Urothelium cell line (cell line): ENCODE data around the gene SSR3.

Experiments used
- DNase-seq: peaks from one replicate; pipeline ENCODE4 v3.0.0; 2011; ENCODE audit warnings: low spot score, mixed read lengths
- FAIRE-seq: peaks from 2 replicates; lab custom pipeline; 2011; peaks lifted over from hg19 to GRCh38; lab: Jason Lieb, UNC

Gene SSR3

DNA sequence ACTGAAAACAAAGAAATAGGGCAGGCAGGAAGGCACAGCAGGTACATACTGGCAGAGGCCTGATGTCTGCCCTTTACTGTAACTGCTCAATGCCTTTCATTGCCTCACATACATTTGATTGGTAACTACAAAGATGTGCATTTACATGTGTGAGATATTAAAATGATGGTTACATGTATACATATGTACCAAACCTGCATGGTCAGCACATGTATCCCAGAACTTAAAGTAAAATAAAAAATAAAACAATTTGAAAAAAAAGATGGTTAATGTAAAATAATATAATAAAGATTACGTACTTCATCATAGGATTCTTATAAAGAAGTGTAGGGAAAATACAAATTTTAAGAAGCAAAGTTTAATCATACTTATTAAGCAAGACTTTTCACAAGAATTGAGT lies 15.1 kb downstream of the SSR3 start:
- DNase-seq (no peak), FAIRE-seq (no peak)

DNA sequence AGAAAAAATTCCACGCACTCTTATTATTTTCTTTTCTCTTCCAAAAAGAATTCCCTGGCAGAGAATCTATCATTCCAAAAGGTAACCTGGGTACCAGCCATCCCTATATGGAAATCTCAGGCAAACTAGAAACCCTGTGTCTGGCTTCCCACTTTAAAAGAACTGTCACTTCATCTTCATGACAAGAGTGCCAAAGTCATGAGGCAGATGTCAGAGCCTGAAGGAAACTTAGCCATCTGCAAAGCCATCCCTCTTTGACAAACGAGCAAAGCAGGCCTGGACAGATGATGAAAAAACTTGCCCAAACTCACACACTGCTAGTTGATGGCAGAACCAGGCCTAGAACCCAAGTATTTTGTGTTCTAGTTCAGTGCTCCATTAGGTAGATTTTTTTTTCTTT lies 15.9 kb downstream of the SSR3 start:
- no peak for FAIRE-seq
- DNase-seq, result no peak

DNA sequence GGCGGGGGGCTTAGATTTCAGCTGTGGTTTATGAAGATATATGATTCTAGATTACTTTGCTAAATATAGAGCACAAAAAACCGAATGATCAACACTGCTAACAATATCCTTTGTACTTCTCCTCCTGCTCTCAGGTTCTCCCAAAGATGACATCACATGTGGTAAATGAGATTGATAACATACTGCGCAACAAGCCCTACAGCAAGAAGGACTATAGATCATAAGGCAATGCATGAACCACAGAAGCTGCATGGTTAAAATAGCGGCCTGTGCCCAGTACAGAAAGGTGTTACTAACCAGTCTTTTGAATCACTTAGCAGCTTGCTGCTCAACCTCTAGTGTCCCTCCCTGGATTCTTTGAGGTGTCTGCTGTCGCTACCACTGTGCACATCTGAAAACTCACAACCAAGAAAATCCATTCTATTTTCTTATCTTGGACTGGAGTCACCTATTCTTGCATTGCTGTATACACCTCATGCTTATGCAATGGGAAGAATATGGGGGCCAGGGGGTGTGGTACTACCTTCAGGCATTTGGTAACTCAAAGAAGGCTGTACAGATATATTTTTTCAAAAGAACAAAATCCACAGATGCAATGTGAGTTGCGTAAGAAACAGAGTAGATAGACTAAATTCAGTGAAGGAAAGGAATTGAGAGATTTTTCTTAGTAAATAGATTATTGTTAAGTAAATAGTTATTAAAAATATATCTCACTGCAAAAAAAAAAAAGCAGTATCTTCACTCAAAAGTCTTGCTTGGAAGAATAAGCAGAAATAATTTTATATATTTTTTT lies 18.2 kb downstream of the SSR3 start:
- DNase-seq, result no peak
- FAIRE-seq, result no peak

DNA sequence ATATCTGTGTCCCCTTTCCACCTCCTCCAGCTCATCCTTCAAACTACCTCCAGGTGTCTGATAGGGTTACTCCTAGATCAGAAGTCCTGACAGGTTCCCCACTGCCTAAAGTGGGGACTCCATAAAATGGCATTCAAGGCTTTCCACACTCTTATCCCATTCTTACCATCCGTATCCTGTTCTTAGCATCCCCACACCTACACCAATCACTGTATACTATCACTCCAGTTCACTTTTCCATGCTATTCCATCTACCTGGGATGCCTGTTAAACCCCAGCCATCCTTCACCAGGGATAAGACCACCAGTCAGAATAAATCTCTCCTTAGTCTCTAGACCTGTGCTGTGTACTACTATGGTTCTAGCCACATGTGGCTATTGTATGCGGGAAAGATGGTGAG lies 19.1 kb downstream of the SSR3 start:
- FAIRE-seq, result no peak
- no peak for DNase-seq

DNA sequence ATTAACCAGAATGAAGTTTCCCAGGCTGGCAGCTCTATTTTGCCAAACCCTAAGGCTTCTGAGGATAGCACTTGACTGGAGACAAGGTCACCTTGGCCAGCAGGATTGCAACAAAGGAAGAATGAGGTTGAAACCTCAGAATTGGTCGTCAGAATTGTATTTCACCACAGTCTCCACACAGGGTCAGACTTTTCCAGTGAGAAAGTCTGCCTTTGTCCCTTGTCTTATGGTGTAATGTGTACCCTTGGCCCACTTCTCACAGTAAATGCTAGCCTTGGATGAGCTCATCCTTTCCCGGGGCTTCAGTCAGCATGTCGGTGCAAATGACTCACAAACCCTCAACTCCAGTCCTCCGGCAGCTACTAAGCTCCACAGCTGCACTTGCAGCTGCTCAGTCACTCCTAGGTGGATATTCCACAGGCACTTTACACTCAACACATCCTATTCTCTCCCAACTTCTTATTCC lies 19.7 kb downstream of the SSR3 start:
- no peak for FAIRE-seq
- peak; percentile 81 for DNase-seq

DNA sequence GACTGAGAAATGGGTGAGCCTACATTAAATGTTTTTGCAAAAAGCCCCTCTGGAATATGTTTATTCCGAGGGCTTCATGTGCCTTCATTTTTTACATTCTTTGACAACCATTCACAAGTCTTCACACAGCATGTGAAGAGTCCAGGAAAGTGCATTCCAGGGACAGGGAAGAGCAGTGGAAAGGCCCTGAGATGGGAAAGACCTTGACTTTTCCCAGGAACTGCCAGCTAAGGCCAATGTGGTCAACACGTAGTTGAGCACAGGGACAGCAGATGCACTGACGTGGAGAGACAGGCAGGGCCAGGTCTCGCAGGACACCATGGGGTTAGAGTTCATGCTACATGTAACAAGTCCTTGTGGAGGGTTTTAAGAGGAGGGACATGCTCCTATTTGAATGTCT lies 21.7 kb downstream of the SSR3 start:
- DNase-seq (no peak), FAIRE-seq (no peak)

DNA sequence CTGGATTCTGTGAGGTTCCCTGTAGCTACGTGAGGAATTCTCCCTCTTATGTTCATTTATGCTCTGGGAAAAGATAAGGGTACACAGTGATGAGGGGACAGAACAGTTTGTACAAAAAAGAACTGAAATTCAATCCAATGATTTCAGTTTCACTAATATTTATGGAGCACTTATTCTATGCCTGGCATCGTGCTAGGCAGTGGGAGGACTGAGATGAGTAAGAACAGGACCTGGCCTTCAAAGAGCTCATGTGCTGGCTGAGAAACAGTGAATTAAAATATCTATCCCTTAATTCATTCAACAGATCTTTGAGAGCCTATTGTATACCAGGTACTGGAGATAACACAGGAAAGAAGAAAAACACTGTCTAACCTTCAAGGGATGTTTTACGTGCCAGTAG lies 22.2 kb downstream of the SSR3 start:
- no peak for FAIRE-seq
- no peak for DNase-seq

DNA sequence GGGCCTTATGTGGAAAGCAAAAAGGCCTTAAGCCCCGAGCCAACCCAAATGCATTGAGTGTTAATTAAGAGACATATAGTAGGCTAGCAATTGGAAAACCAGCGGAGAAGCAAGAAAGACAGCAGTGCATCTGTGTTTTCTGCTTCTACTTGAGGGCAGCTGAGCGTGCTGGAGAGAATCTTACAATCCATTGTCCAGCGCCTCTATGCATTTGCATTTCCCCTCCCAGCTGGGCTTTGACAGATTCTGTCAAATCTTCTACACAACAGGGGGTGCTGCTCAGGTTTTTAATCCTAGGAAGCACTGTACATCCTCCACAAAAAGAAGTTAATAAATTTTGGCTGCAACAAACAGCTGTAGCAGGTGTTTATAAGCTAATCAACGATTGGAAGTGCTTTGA lies 23.9 kb downstream of the SSR3 start:
- DNase-seq (no peak), FAIRE-seq (no peak)

DNA sequence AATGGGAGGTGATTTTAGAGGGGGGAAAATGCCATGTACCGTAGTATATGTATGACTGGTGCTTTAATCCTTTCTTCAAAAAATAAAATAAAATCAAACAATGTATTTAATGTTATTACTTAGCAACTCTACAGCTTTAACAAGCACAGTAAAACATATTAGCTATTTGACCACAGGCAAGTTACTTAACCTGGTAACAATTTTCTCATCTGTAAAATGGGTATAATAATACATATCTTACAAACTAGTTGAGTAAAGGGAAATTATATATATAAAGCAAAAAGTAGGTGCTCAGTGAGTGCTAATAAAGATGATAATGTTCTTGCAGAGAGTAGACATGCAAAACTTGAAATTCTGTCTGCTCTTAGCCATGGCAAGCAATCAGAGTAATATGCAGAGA lies 27.9 kb downstream of the SSR3 start:
- FAIRE-seq, result no peak
- no peak for DNase-seq

DNA sequence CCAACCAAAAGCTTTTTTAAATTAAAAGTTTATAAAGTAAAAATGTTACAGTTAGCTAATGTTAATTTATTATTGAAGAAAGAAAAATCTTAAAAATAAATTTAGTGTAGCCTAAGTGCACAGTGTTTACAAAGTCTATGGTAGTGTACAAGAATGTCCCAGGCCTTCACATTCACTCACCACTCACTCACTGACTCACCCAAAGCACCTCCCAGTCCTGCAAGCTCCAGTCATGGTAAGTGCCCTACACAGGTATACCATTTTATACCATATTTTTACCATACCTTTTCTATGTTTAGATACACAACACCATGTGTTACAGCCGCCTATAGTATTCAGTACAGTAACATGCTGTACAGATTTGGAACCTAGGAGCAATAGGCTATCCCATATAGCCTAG lies 29.1 kb downstream of the SSR3 start:
- no peak for FAIRE-seq
- DNase-seq, result no peak

DNA sequence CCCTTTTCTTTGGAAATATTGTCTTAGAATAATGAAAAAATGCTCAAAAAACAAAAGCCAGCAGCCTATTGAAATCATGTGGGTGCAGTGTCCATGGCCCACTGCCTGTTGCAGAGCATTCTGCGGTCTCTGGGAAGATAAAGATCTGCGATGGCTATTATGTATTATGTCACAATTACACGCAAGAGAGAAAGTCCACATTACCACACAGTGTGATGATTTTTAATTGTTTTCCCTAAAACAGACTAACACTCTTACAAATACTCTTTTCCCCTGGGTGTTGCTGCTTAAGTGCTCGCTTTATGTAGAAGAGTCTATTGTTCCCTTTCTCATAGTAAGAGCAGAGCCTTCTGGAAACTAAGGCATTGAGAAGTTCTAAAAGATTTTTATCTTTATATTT lies 32.2 kb downstream of the SSR3 start:
- FAIRE-seq, result no peak
- DNase-seq, result no peak

DNA sequence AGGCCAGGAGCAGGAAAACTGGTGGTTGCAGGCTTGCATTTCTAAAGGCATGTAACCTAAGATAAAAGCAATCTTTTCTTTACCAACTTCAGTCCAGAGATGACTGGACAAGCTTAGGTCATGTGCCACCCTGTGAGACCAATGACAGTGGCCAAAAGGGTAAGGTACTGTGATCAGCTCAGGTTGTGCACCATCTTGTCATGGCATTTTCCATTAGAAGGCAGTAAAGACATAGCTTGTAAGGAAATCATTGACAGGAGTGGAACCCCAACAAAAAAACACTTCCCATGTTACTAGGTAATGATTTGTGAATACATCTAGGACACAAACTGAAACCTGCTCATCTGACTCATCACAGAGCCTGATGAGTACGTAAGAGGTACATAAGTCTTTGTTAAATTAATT lies 35.2 kb downstream of the SSR3 start:
- DNase-seq (no peak), FAIRE-seq (no peak)

DNA sequence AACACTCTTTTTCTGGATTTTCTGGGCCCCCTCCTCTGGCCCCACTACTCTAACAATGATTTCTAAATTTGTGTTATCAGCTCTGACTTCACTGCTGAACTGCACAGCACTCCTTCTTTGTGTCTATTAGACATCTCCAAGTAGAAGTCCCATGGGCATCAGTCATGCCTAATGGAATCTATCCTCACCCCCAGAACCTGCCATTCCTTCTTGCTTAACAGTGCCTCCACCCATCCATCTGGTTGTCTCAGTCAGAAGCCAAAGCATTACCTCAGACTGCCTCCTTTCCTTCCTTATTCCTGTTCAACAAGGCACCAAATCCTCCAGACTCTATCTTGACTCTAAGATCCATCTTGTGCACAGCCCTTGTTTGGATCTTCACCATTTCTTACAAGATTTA lies 36.2 kb downstream of the SSR3 start:
- DNase-seq (no peak), FAIRE-seq (no peak)

DNA sequence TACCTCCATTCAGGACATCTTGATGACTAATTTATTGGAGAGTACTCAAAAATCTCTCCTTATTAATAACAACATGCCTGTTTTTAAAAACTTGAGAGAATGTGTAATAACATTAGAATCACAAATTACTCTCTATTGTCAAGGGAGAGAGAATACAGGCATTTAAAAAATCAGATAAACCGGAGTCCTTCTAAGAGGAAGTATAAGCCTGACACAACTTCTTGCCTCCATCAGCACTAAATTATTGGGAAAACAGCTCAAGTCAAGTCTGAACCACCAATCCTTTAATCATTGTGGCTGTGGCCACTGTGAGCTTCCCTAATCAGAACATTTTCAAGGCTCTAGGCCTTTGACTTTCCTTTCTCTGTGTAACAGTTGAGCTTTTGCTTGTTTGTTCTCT lies 38.0 kb downstream of the SSR3 start:
- FAIRE-seq (no peak), DNase-seq (no peak)

DNA sequence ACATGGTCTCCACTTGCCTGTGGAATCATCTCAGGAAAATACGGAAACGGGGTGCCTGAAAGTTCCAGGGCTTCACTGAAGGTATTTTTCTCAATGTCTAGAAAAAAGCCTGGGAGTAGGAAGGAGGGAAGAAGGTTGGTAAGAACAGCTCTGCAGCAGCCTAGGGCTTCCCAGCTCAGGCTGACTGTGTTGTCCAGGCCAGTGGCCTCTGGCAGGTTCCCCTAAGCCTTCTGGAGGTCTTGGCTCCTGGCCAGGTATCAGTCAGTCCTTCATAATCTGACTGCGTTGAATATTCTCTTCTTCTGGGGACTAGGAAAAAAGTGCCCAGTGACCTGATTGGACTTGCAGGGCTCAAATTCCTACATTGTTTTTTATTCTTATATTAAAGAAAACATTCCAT lies 38.6 kb downstream of the SSR3 start:
- FAIRE-seq, result no peak
- DNase-seq, result no peak

DNA sequence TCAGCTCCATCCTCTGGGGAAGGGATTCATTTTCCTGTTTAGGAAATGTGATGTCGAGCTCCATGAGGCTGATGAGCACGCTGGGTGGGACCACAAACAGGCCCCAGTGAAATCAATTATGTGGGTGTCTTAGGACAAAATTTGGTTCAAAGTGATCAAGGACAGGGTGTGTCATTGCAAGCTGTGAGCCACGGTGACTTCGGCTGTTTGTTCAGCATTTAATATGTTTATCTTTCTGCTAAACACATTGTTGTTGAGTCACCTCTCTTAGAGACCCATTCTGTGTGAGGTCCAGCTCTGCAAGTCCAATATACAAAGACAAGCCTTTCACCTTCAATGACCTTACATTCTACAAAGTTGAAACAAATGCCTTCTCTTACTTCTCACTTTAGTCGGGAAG lies 41.3 kb downstream of the SSR3 start:
- DNase-seq (no peak), FAIRE-seq (no peak)

DNA sequence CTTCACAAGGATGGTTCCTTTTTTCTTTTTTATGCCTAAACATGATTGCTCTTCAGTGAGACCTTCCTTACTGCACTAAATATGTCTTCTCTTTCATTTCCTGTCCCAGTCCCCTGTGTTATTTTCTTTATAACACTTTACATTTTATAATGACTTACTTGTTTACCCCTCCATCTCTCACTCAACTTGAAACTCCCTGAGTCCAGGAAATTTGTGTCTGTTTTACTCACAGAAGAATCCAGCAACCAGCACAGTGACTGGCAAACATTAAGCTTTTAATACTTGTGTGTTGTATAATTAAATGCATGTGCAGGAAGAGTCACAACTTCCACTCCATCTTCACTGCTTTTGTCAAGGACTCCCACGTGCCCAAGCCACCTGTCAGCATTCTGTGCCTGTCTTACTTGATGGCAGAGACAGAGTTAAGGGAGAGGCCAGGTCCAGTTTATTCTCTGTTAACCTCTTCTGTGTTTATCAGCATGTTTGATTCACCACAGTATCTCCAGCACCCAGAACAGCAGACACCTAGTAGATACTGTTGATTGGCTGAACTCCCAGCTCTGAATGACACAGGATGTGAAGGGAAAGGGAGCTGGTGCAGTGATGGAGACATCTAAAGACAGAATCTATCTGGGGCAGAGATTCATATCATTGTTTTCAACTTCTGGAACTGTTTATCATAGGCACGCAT lies 42.8 kb downstream of the SSR3 start:
- no peak for FAIRE-seq
- DNase-seq, result no peak

DNA sequence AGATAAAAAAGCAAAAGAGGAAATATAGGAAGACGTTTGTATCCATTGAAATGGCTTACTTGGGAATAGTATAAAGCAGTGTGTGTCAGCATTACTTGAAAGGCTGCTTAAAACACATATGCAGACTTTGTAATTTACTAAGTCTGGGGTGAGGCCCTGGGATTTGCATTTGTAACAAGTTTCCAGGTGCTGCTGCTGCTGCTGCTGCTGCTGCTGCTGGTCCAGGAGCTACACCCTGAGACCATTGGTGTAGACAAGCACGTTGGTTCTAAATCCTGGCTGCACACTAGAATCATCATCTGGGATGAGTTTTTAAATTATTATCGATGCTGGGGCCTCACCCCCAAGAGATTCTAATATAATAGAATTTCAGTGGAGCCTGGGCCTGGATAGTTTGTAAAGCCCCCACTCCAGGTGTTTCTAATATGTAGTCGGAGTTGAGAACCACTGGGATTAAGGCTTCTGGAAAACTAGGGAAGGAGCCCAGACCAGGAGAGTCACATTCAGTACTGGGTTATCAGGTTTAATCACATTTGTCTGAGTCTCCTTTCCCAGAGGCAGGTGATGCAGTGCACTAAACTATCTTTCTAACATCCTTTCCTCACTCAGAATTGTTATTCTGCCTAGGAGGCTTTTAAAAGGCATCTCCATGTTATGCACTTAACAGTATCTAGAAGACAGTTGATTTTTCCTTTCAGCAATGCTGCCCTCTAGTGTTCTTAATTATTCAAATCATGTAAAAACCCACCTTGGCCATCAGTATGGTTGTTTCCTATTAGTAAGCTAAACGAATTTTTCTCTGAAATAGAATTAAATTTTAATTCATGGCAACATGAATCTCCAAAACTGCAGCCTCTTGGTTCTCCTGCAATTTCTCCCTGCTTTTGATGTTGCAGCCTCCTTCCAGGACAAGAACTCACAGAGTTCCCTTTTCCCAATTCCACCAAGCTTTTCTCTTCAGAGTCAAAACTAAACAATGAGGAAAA lies 45.4 kb downstream of the SSR3 start:
- DNase-seq, result peak; percentile 42
- FAIRE-seq, result no peak

DNA sequence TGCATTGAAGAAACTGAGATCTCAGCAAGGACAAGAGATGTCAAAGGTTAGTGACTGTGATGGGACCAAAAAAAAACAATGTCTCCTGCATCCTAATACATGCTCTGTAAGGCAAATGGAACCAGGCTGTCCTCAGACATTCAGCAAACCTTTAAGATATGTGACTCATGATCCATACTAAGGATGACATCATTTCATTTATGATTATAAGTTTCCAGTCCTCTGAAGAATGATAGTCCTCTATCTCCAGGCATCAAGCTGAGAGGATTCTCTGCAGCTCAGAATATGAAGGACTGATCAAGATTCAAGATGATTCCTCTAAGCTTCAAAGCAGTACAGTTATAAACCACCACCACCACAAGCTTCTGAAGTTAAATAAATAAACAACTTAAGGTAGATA lies 47.6 kb downstream of the SSR3 start:
- FAIRE-seq (no peak), DNase-seq (no peak)

DNA sequence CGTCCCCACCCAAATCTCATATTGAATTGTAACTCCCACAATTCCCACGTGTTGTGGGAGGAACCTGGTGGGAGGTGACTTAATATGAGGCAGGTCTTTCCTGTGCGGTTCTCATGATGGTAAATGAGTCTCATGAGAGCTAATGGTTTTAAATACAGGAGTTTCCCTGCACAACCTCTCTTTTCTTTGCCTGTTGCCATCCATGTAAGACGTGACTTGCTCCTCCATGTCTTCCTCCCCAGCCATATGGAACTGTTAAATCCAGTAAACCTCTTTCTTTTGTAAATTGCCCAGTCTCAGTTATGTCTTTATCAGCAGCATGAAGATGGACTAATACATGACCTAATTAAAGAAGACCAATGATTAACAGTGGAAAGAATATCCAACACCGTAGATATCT lies 56.6 kb downstream of the SSR3 start:
- DNase-seq (no peak), FAIRE-seq (no peak)

DNA sequence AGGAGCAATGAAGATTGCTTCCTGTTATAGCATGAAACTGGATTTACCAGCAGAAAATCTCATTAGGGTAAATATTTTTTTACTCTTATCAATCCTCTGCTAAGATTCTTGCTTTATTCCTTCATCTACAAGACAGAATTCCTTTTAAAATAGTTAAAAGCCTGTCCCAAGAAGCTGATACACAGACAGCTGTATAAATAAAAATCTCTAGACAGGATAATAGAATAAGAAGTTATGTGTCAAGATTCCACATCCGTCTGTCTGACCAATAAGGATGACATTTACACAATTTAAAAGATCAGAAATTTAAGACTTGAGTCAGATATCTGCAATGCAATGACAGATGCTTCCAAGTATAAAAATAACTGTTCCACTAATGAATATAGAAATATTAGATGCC lies 57.6 kb downstream of the SSR3 start:
- DNase-seq, result no peak
- FAIRE-seq, result no peak
